ENCODE measurements around the gene SHQ1.

The SHQ1 gene

GRCh38 chr3:72847282-72847681 lies 963 bp downstream of the SHQ1 start:
- no peak for DNase-seq

GRCh38 chr3:72846166-72846565 lies 2.1 kb downstream of the SHQ1 start:
- DNase-seq: no peak

- no peak for DNase-seq
These were observed 3.7 kb downstream of the SHQ1 start for GRCh38 chr3:72844436-72844993.

GRCh38 chr3:72839057-72839456 lies 9.2 kb downstream of the SHQ1 start:
- DNase-seq: no peak

GRCh38 chr3:72836923-72837322 lies 11.3 kb downstream of the SHQ1 start:
- no peak for DNase-seq

GRCh38 chr3:72836416-72836815 lies 11.8 kb downstream of the SHQ1 start:
- no peak for DNase-seq

GRCh38 chr3:72830452-72831223 lies 17.6 kb downstream of the SHQ1 start:
- no peak for DNase-seq

GRCh38 chr3:72829701-72830100 lies 18.5 kb downstream of the SHQ1 start:
- no peak for DNase-seq

GRCh38 chr3:72821161-72821781 lies 27.0 kb downstream of the SHQ1 start:
- no peak for DNase-seq

- DNase-seq: no peak
These were observed 27.8 kb downstream of the SHQ1 start for GRCh38 chr3:72820415-72820814.

GRCh38 chr3:72818905-72819304 lies 29.3 kb downstream of the SHQ1 start:
- DNase-seq: no peak

- DNase-seq: no peak
These were observed 30.0 kb downstream of the SHQ1 start for GRCh38 chr3:72818092-72818773.

GRCh38 chr3:72816862-72817355 lies 31.3 kb downstream of the SHQ1 start:
- DNase-seq: no peak

GRCh38 chr3:72814308-72814707 lies 33.9 kb downstream of the SHQ1 start:
- DNase-seq: no peak

- no peak for DNase-seq
These were observed 36.0 kb downstream of the SHQ1 start for GRCh38 chr3:72812201-72812600.

- no peak for DNase-seq
These were observed 36.7 kb downstream of the SHQ1 start for GRCh38 chr3:72811571-72811970.

GRCh38 chr3:72810659-72811434 lies 37.4 kb downstream of the SHQ1 start:
- DNase-seq: no peak

- DNase-seq: no peak
These were observed 38.2 kb downstream of the SHQ1 start for GRCh38 chr3:72810063-72810462.

- DNase-seq: no peak
These were observed 43.9 kb downstream of the SHQ1 start for GRCh38 chr3:72804361-72804760.

GRCh38 chr3:72803573-72803972 lies 44.7 kb downstream of the SHQ1 start:
- DNase-seq: no peak

GRCh38 chr3:72802001-72802400 lies 46.2 kb downstream of the SHQ1 start:
- no peak for DNase-seq

GRCh38 chr3:72800869-72801268 lies 47.4 kb downstream of the SHQ1 start:
- no peak for DNase-seq

Measured in activated CD4-positive, alpha-beta T cell treated with anti-CD3 and anti-CD28 coated beads, Interleukin-2, amount 50 U/mL, for 4 hours (primary cell).